Brain microvascular endothelial cell (primary cell): ENCODE results near the gene MAP3K14.

Experiments used
- DNase-seq: peaks from one replicate; pipeline ENCODE4 v3.0.0-alpha.2; 2020
- H3K27ac ChIP-seq: fragments of 250-450 bp; sonication (Bioruptor Pico); 2 replicates; pipeline ENCODE4 v1.5.1; 2020; ENCODE audit warnings: mild to moderate bottlenecking, moderate library complexity
- H3K27me3 ChIP-seq: fragments of 250-450 bp; sonication (Bioruptor Pico); replicated peaks from 2 replicates; pipeline ENCODE4 v1.5.1; 2020; ENCODE audit warnings: mild to moderate bottlenecking
- H3K36me3 ChIP-seq: fragments of 250-450 bp; sonication (Bioruptor Pico); replicated peaks from 2 replicates; pipeline ENCODE4 v1.5.1; 2020; ENCODE audit warnings: mild to moderate bottlenecking
- H3K4me3 ChIP-seq: 2 replicates; pipeline ENCODE4 v1.5.1; 2011; ENCODE audit warnings: low read depth, mild to moderate bottlenecking, control low read depth, low read length, moderate library complexity
- CTCF ChIP-seq: IDR thresholded peaks from 2 replicates; pipeline ENCODE4 v1.5.1; 2011; ENCODE audit warnings: low read depth, mild to moderate bottlenecking, moderate library complexity, low read length, control low read depth, inconsistent platforms; ENCODE audit errors: missing control alignments
- in situ Hi-C: cut with HindIII; loops from 2 replicates; pipeline ENCODE4 v1.10.0; 2017; ENCODE audit warnings: low sequenced_read_pairs, low pct_ligation_motif_present

MAP3K14 gene

GRCh38 chr17:45286286-45286685, 30.5 kb downstream of the MAP3K14 start:
- Histone ChIP-seq H3K27ac (no peak overlapping the region), H3K4me3 (no peak overlapping the region), H3K36me3 (peaks cover 77% of the 10 kb centered on the region), H3K27me3 (no peaks in the 10 kb centered on the region)
- in situ Hi-C loops, result no loop called here
- no peak for DNase-seq
- no peak for TF ChIP-seq CTCF

DNA sequence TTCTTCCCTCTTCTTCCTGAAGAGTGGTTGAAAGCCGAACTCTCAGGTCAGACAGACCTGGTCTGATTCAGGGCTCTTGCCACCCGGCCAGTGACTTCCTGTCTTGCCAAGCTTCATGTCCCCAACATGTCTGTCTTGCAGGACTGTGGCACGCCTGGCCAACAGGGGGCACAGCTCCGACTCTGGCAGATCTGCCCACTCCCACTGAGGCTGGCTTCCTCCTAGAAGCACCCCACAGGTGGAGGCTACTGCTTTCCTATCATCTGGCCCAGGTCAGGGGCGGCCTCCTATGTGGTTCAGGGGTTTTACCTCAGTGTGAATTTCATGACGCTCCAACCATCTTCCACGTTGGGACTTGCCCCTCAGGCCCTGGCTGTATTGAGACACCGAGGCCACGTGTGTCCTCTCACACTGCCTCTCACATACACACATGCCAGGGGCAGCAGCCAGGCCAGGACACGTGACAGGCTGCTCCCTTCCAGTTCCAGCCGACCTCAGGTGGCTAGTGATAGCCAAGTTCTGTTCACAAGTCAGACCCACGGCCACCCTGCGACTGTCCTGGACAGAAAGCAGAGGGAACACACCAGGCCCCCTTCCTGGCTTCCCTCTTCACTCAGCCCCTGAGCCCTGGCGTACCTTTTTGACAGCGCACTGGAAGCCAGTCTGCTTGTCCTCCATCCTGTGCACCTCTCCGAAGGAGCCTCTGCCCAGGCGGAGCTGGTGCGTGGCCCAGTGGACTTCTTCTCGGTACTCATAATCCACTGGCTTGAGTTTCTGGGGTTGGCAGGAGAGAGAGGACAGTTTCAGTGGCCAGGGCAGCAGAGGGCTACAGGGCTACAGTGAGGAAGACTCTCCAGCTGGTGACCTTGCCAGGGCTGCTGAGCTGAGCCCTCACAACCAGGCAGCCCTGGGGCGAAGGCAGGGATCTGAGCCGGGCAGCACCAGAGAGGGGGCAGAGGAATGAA, 32.4 kb downstream of the MAP3K14 start:
- no peak for DNase-seq
- peak; percentile 61 for TF ChIP-seq CTCF
- H3K36me3 ChIP-seq, result peaks cover 75% of the 10 kb centered on the region
- H3K27ac ChIP-seq, result no peak overlapping the region
- no peak overlapping the region for H3K4me3 ChIP-seq
- no peaks in the 10 kb centered on the region for H3K27me3 ChIP-seq
- in situ Hi-C loops, result no loop called here

GRCh38 chr17:45283711-45284110, 33.1 kb downstream of the MAP3K14 start:
- Histone ChIP-seq H3K27ac (peak overlapping the region; percentile 71), H3K27me3 (no peaks in the 10 kb centered on the region), H3K4me3 (no peak overlapping the region), H3K36me3 (peaks cover 69% of the 10 kb centered on the region)
- no peak for DNase-seq
- in situ Hi-C loops, result no loop called here
- TF ChIP-seq CTCF, result no peak

GRCh38 chr17:45282683-45283644, 33.9 kb downstream of the MAP3K14 start:
- peak; percentile 90 for DNase-seq
- H3K36me3 ChIP-seq, result peaks cover 64% of the 10 kb centered on the region
- TF ChIP-seq CTCF, result no peak
- in situ Hi-C loops, result no loop called here
- H3K27me3 ChIP-seq, result no peaks in the 10 kb centered on the region
- H3K4me3 ChIP-seq, result no peak overlapping the region
- H3K27ac ChIP-seq, result peak overlapping the region; percentile 71

DNA sequence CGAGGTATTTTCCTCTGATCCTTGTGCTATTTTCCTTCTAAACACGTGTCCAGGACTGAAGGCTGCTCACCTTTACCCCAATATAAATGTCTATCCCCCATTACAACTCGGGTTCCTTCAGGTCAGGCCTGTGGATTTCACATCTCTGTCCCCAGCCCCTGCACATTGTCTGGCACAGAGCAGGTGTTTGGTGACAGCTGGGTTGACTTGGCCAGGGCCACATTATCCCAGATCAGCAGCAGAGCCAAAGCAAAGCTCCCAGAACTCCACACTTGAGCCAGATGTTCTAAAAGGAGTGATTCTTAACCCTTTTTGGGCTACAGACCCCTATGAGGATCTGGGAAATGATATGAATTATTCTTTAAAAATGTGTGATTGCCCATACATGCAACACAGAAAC, 36.9 kb downstream of the MAP3K14 start:
- in situ Hi-C loops, result no loop called here
- H3K27me3 ChIP-seq, result no peaks in the 10 kb centered on the region
- TF ChIP-seq CTCF, result no peak
- DNase-seq, result no peak
- H3K27ac ChIP-seq, result no peak overlapping the region
- no peak overlapping the region for H3K4me3 ChIP-seq
- peaks cover 41% of the 10 kb centered on the region for H3K36me3 ChIP-seq
